MM.1S (cell line): Measurements from ENCODE around the gene EVI5.

Source experiments
- DNase-seq: peaks from one replicate; pipeline ENCODE4 v3.0.0-alpha.2; 2015
- H2AFZ ChIP-seq: fragments of 300-600 bp; sonication (generic); 2 replicates; pipeline ENCODE4 v1.6.0; 2016; ENCODE audit warnings: antibody characterized with exemption, low read length
- H3F3A ChIP-seq: fragments of 300-600 bp; sonication (generic); 2 replicates; pipeline ENCODE4 v1.6.1; 2016; ENCODE audit warnings: mild to moderate bottlenecking, antibody characterized with exemption, low read length, moderate library complexity, mixed read lengths; ENCODE audit not compliant: insufficient read depth
- H3K27ac ChIP-seq: fragments of 300-600 bp; sonication (generic); 2 replicates; pipeline ENCODE4 v1.5.1; 2016; ENCODE audit warnings: mild to moderate bottlenecking, low read length
- H3K27me3 ChIP-seq: fragments of 300-600 bp; sonication (generic); replicated peaks from 2 replicates; pipeline ENCODE4 v1.6.0; 2016; ENCODE audit warnings: low read length; ENCODE audit not compliant: insufficient read depth
- H3K36me3 ChIP-seq: fragments of 300-600 bp; sonication (generic); replicated peaks from 2 replicates; pipeline ENCODE4 v1.6.1; 2016; ENCODE audit warnings: mild to moderate bottlenecking, low read length, mixed read lengths; ENCODE audit not compliant: insufficient read depth
- H3K4me1 ChIP-seq: fragments of 300-600 bp; sonication (generic); 2 replicates; pipeline ENCODE4 v1.6.1; 2016; ENCODE audit warnings: low read length, mixed read lengths
- H3K4me2 ChIP-seq: fragments of 300-600 bp; sonication (generic); 2 replicates; pipeline ENCODE4 v1.6.0; 2016; ENCODE audit warnings: low read depth, low read length
- H3K4me3 ChIP-seq: fragments of 300-600 bp; sonication (generic); 2 replicates; pipeline ENCODE4 v1.5.1; 2016; ENCODE audit warnings: low read length, mixed read lengths
- H3K79me2 ChIP-seq: fragments of 300-600 bp; sonication (generic); 2 replicates; pipeline ENCODE4 v1.6.1; 2016; ENCODE audit warnings: mixed run types, low read length, mixed read lengths
- H3K9ac ChIP-seq: fragments of 300-600 bp; sonication (generic); 2 replicates; pipeline ENCODE4 v1.6.1; 2016; ENCODE audit warnings: low read length, mixed read lengths
- H3K9me2 ChIP-seq: fragments of 300-600 bp; sonication (generic); replicated peaks from 2 replicates; pipeline ENCODE4 v1.6.1; 2016; ENCODE audit warnings: mild to moderate bottlenecking, low read length, mixed read lengths; ENCODE audit not compliant: insufficient read depth
- H3K9me3 ChIP-seq: fragments of 300-600 bp; sonication (generic); replicated peaks from 2 replicates; pipeline ENCODE4 v1.6.1; 2016; ENCODE audit warnings: mild to moderate bottlenecking, low read length, mixed read lengths; ENCODE audit not compliant: insufficient read depth
- H4K20me1 ChIP-seq: fragments of 300-600 bp; sonication (generic); 2 replicates; pipeline ENCODE4 v1.6.1; 2016; ENCODE audit warnings: mild to moderate bottlenecking, low read length, moderate library complexity, mixed read lengths; ENCODE audit not compliant: insufficient read depth
- EZH2 ChIP-seq: fragments of 300-600 bp; sonication (generic); optimal IDR thresholded peaks from 2 replicates; pipeline ENCODE3; 2017; ENCODE audit warnings: low read depth, mild to moderate bottlenecking, antibody characterized with exemption, low read length, mixed read lengths
- EZH2phosphoT487 ChIP-seq: fragments of 300-600 bp; sonication (generic); IDR thresholded peaks from 2 replicates; pipeline ENCODE4 v1.6.1; 2018; ENCODE audit warnings: antibody characterized with exemption, low read length
- TF ChIP-seq, protein P1 (sequence below): fragments of 300-600 bp; sonication (generic); IDR thresholded peaks from 2 replicates; pipeline ENCODE4 v1.5.1; 2016; ENCODE audit warnings: antibody characterized with exemption, low read length, mixed read lengths

EVI5 gene

DNA sequence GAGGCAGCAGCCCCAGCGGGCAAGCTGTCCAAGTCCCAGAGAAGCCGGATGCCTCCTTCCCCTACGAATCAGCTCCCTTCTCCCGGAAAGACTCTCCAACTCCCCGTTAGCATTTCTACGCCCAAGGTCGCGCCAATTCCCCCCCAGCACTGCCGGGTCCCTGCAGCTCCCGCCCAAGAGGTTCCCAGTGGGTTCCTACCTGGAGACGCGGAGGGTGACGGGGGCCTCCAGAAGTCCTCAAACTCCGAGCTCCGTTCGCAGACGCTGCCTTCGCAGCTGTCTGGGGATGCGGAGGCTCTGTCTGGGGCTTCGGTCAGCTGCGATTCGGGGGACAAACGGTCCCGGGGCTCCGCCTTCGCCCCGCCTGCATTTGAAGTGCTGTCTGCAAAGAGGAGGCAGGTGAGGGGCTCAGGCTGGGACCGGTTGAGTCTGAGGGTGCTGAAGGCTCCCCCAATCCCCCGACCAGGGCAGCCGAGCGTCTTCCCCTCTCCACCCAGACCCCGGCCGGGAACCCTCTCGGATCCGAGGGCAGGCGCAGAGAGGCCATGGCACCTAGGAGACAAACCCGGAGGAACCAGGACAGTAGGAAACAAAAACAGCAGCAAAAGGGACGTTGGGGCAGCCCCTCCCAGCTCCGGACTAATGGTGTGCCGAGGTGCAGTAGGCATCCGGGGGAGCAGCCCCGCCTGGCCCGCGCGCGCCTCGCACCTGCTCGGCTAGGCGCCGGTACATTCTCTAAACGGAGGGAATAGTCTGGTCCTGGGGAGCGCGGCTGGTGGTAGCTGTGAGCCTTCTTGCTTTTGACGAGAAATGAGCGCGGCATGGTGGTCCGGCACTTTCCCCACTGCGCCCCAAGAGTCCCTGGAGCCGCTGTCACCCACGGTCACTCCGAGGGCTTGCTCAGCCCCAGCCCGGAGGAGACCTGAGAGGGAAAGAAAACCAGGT, 302.0 kb downstream of the EVI5 start:
- no peak for TF ChIP-seq EZH2phosphoT487
- TF ChIP-seq EZH2 = no peak
- TF ChIP-seq, protein P1, sequence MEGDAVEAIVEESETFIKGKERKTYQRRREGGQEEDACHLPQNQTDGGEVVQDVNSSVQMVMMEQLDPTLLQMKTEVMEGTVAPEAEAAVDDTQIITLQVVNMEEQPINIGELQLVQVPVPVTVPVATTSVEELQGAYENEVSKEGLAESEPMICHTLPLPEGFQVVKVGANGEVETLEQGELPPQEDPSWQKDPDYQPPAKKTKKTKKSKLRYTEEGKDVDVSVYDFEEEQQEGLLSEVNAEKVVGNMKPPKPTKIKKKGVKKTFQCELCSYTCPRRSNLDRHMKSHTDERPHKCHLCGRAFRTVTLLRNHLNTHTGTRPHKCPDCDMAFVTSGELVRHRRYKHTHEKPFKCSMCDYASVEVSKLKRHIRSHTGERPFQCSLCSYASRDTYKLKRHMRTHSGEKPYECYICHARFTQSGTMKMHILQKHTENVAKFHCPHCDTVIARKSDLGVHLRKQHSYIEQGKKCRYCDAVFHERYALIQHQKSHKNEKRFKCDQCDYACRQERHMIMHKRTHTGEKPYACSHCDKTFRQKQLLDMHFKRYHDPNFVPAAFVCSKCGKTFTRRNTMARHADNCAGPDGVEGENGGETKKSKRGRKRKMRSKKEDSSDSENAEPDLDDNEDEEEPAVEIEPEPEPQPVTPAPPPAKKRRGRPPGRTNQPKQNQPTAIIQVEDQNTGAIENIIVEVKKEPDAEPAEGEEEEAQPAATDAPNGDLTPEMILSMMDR = no peak
- Histone ChIP-seq H3K9ac (peak overlapping the region; percentile 96), H3K27ac (peak overlapping the region; percentile 99; the same call in 1 of the 2 replicates), H3K4me2 (peak overlapping the region; percentile 83), H3K79me2 (peaks cover 27% of the 10 kb centered on the region), H3F3A (peaks cover 38% of the 10 kb centered on the region), H3K4me1 (0 out of 2 replicates have a peak, but pooled peaks cover 7% of the 10 kb centered on the region), H4K20me1 (no peaks in the 10 kb centered on the region), H3K9me2 (no peaks in the 10 kb centered on the region), H3K36me3 (no peaks in the 10 kb centered on the region), H3K4me3 (peak overlapping the region; percentile 92), H2AFZ (peak overlapping the region; percentile 94), H3K9me3 (no peaks in the 10 kb centered on the region), H3K27me3 (no peaks in the 10 kb centered on the region)
- peak; percentile 49 for DNase-seq

GRCh38 chr1:92481971-92482664, 302.8 kb downstream of the EVI5 start:
- H2AFZ ChIP-seq = peak overlapping the region; percentile 94
- DNase-seq = no peak

DNA sequence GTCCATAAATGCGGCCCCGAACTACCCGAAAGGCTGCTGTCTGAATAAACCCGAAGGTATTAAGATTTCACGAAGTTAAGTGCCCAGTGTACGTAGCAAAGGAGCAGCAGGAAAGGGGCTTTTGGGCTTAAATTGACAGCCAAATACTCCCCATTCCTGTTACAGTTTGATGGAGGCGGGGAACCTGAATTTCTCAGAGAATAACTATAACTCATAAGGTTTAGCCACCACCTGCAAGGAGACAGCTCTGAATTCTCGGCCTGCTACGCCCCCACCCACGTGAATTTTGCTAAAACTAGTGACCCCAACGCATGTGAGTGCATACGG, 303.3 kb downstream of the EVI5 start:
- no peaks in the 10 kb centered on the region for H3K9me2 ChIP-seq
- TF ChIP-seq EZH2 (no peak), EZH2phosphoT487 (no peak)
- TF ChIP-seq, protein P1 = no peak
- H3K36me3 ChIP-seq = no peaks in the 10 kb centered on the region
- no peaks in the 10 kb centered on the region for H3K9me3 ChIP-seq
- H2AFZ ChIP-seq = no peak overlapping the region
- no peak overlapping the region; the same call in 1 of the 2 replicates for H3K4me2 ChIP-seq
- H3K79me2 ChIP-seq = peaks cover 27% of the 10 kb centered on the region
- H3K4me1 ChIP-seq = no peaks in the 10 kb centered on the region
- DNase-seq = no peak
- H4K20me1 ChIP-seq = no peaks in the 10 kb centered on the region
- H3K27ac ChIP-seq = no peak overlapping the region
- no peaks in the 10 kb centered on the region for H3K27me3 ChIP-seq
- H3K4me3 ChIP-seq = no peak overlapping the region
- H3F3A ChIP-seq = peaks cover 27% of the 10 kb centered on the region
- no peak overlapping the region for H3K9ac ChIP-seq

More at GRCh38 chr1:92481971-92482664, 302.8 kb downstream of the EVI5 start:
- no peaks in the 10 kb centered on the region for H3K9me3 ChIP-seq
- H3K9ac ChIP-seq = peak overlapping the region; percentile 96
- peak overlapping the region; percentile 83 for H3K4me2 ChIP-seq
- peak overlapping the region; percentile 92 for H3K4me3 ChIP-seq
- TF ChIP-seq EZH2phosphoT487 (no peak), EZH2 (no peak)
- TF ChIP-seq, protein P1 = no peak
- H3F3A ChIP-seq = peaks cover 30% of the 10 kb centered on the region
- H3K9me2 ChIP-seq = no peaks in the 10 kb centered on the region
- H3K36me3 ChIP-seq = no peaks in the 10 kb centered on the region
- H3K27ac ChIP-seq = no peak overlapping the region
- H4K20me1 ChIP-seq = no peaks in the 10 kb centered on the region
- no peaks in the 10 kb centered on the region for H3K4me1 ChIP-seq
- no peaks in the 10 kb centered on the region for H3K27me3 ChIP-seq
- peaks cover 27% of the 10 kb centered on the region for H3K79me2 ChIP-seq
